Trophoblast cell (in vitro differentiated cells and primary cell): ENCODE results near the gene FTL.
"Not testable (repeated sequence)": the region's sequence is repeated elsewhere in the genome, so short reads cannot be mapped to it uniquely, and the experiment has no call there.

Source experiments
- DNase-seq, 2 donors: peaks; one replicate each; pipeline ENCODE4 v3.0.0-alpha.2; 2016
- H2AFZ ChIP-seq: 2 replicates; pipeline ENCODE4 v1.6.1; 2013; ENCODE audit warnings: low read length, moderate library complexity, mild to moderate bottlenecking; ENCODE audit not compliant: insufficient read depth, poor library complexity
- H2AK5ac ChIP-seq: 2 replicates; pipeline ENCODE4 v1.6.1; 2013; ENCODE audit warnings: mild to moderate bottlenecking, low read length
- H2BK120ac ChIP-seq: 2 replicates; pipeline ENCODE4 v1.6.1; 2013; ENCODE audit warnings: low read length, mild to moderate bottlenecking, moderate library complexity; ENCODE audit not compliant: insufficient read depth, poor library complexity
- H2BK12ac ChIP-seq: 2 replicates; pipeline ENCODE4 v1.6.1; 2013; ENCODE audit warnings: mild to moderate bottlenecking, low read length, moderate library complexity
- H2BK5ac ChIP-seq: 2 replicates; pipeline ENCODE4 v1.6.1; 2013; ENCODE audit warnings: low read length, low read depth, moderate library complexity, mild to moderate bottlenecking; ENCODE audit not compliant: poor library complexity
- H3K14ac ChIP-seq: 2 replicates; pipeline ENCODE4 v1.6.1; 2013; ENCODE audit warnings: mild to moderate bottlenecking, low read length
- H3K18ac ChIP-seq: 2 replicates; pipeline ENCODE4 v1.6.1; 2013; ENCODE audit warnings: mild to moderate bottlenecking, low read length
- H3K23ac ChIP-seq: 2 replicates; pipeline ENCODE4 v1.6.1; 2013; ENCODE audit warnings: low read length
- H3K27ac ChIP-seq: 2 replicates; pipeline ENCODE4 v1.5.1; 2013; ENCODE audit warnings: low read depth, mild to moderate bottlenecking, inconsistent platforms, low read length, moderate library complexity
- H3K27me3 ChIP-seq: 2 replicates; pipeline ENCODE4 v1.6.1; 2013; ENCODE audit warnings: inconsistent platforms, mild to moderate bottlenecking, low read length, moderate library complexity; ENCODE audit not compliant: insufficient read depth
- H3K36me3 ChIP-seq, 2 experiments: 1 replicate in 1 of 2; 2 replicates in 1 of 2; pipeline ENCODE4 v1.6.1; 2013; ENCODE audit warnings: low read length in 2 of 2, mild to moderate bottlenecking in 2 of 2, moderate library complexity in 1 of 2; ENCODE audit not compliant: insufficient read depth in 2 of 2, control insufficient read depth in 1 of 2
- H3K4ac ChIP-seq: 2 replicates; pipeline ENCODE4 v1.6.1; 2013; ENCODE audit warnings: low read depth, mild to moderate bottlenecking, low read length, moderate library complexity
- H3K4me1 ChIP-seq, 2 experiments: 1 replicate in 1 of 2; 2 replicates in 1 of 2; pipeline ENCODE4 v1.6.1; 2013; ENCODE audit warnings: low read length in 2 of 2, mild to moderate bottlenecking in 2 of 2, moderate library complexity in 1 of 2; ENCODE audit not compliant: insufficient read depth in 2 of 2, control insufficient read depth in 1 of 2
- H3K4me2 ChIP-seq: 2 replicates; pipeline ENCODE4 v1.6.1; 2013; ENCODE audit warnings: inconsistent platforms, mild to moderate bottlenecking, low read length, moderate library complexity
- H3K4me3 ChIP-seq: 2 replicates; pipeline ENCODE4 v1.5.1; 2013; ENCODE audit warnings: mild to moderate bottlenecking, low read depth, low read length, inconsistent platforms
- H3K79me1 ChIP-seq: one replicate; pipeline ENCODE4 v1.6.1; 2013; ENCODE audit warnings: low read length
- H3K79me2 ChIP-seq: 2 replicates; pipeline ENCODE4 v1.6.1; 2013; ENCODE audit warnings: low read length, mild to moderate bottlenecking; ENCODE audit not compliant: control insufficient read depth, insufficient read depth, poor library complexity
- H3K9ac ChIP-seq: 2 replicates; pipeline ENCODE4 v1.6.1; 2013; ENCODE audit warnings: mild to moderate bottlenecking, low read length
- H3K9me3 ChIP-seq: 2 replicates; pipeline ENCODE4 v1.6.1; 2013; ENCODE audit warnings: low read depth, mild to moderate bottlenecking, control low read depth, inconsistent platforms, low read length; ENCODE audit not compliant: insufficient read depth
- H4K12ac ChIP-seq: 2 replicates; pipeline ENCODE4 v1.6.1; 2013; ENCODE audit warnings: low read depth, mild to moderate bottlenecking, low read length, moderate library complexity
- H4K8ac ChIP-seq: 2 replicates; pipeline ENCODE4 v1.6.1; 2013; ENCODE audit warnings: low read depth, mild to moderate bottlenecking, low read length, moderate library complexity
- H4K91ac ChIP-seq: one replicate; pipeline ENCODE4 v1.6.1; 2013; ENCODE audit warnings: low read depth, mild to moderate bottlenecking, low read length, moderate library complexity
- WGBS: extraction: QIAGEN DNeasy Blood & Tissue Kit; methylation state at CpG from one replicate; pipeline ENCODE4 v1.1.7; 2013; ENCODE audit warnings: missing lambda C conversion rate; ENCODE audit not compliant: insufficient read length, insufficient coverage; ENCODE audit errors: extremely low coverage; 5-methylcytosine and 5-hydroxymethylcytosine counted together

The FTL gene

DNA sequence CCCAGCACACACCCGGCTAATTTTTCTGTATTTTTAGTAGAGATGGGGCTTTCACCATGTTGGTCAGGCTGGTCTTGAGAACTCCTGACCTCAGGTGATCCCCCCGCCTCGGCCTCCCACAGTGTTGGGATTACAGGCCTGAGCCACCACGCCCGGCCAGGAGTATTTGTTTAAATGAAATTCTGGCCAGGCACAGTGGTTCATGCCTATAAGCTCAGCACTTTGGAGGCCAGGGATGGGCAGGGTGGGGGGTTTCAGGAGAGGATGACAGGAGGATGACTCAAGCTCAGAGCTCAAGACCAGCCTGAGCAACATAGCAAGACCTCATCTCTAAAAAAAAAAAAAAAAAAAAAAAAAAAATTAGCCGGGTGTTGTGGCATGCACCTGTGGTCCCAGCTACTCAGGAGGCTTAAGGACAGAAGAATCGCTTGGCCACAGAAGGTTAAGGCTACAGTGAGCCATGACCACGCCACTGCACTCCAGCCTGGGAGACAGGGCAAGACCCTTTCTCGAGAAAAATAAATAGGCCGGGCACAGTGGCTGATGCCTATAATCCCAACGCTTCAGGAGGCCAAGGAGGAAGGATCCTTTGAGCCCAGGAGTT, 39.8 kb upstream of the FTL start:
- WGBS, result no CpG with 5 or more reads among the region's 11 CpGs
- no peak for DNase-seq
- no peaks in the 10 kb centered on the region for H3K27me3 ChIP-seq
- no peak overlapping the region for H3K18ac ChIP-seq
- H3K27ac ChIP-seq, result no peak overlapping the region
- H3K9ac ChIP-seq, result no peak overlapping the region
- no peak overlapping the region for H2BK5ac ChIP-seq
- H2AK5ac ChIP-seq, result no peak overlapping the region
- H3K23ac ChIP-seq, result no peak overlapping the region
- H4K91ac ChIP-seq, result no peak overlapping the region
- H2BK12ac ChIP-seq, result no peak overlapping the region
- no peaks in the 10 kb centered on the region for H3K79me2 ChIP-seq
- no peaks in the 10 kb centered on the region for H3K4me1 ChIP-seq
- H3K14ac ChIP-seq, result no peak overlapping the region
- H4K8ac ChIP-seq, result no peak overlapping the region
- H2AFZ ChIP-seq, result no peak overlapping the region
- no peaks in the 10 kb centered on the region for H3K9me3 ChIP-seq
- H3K36me3 ChIP-seq, result peaks cover 25 to 26% of the 10 kb centered on the region in 2 experiments
- no peak overlapping the region for H3K4me2 ChIP-seq
- H3K4ac ChIP-seq, result no peak overlapping the region
- H3K4me3 ChIP-seq, result no peak overlapping the region
- H4K12ac ChIP-seq, result no peak overlapping the region
- no peaks in the 10 kb centered on the region for H3K79me1 ChIP-seq
- H2BK120ac ChIP-seq, result no peak overlapping the region

DNA sequence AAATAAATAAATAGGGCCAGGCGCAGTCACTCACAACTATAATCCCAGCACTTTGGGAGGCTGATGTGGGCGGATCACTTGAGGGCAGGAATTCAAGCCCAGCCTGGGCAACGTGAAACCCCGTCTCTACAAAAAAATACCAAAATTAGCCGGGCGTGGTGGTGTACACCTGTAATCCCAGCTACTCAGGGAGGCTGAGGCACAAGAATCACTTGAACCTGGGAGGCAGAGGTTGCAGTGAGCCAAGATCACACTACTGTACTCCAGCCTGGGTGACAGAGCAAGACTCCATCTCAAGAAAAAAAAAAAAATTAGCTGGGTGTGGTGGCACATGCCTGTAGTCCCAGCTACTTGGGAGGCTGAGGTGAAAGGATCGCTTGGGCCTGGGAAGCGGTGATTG, 39.2 kb upstream of the FTL start:
- not testable (repeated sequence) for H3K23ac ChIP-seq, H3K4me2 ChIP-seq, H3K4ac ChIP-seq, H3K27ac ChIP-seq, H3K4me3 ChIP-seq, H2BK12ac ChIP-seq, H2AK5ac ChIP-seq, H2BK5ac ChIP-seq, H4K91ac ChIP-seq, H3K9me3 ChIP-seq, H2AFZ ChIP-seq, H3K4me1 ChIP-seq, H3K27me3 ChIP-seq, DNase-seq, H3K79me2 ChIP-seq, H4K12ac ChIP-seq, H2BK120ac ChIP-seq, H3K79me1 ChIP-seq, H3K14ac ChIP-seq, H3K9ac ChIP-seq, H3K18ac ChIP-seq, H4K8ac ChIP-seq
- H3K36me3 ChIP-seq, result peaks cover 20 to 22% of the 10 kb centered on the region in 2 experiments
- no CpG with 5 or more reads among the region's 8 CpGs for WGBS

DNA sequence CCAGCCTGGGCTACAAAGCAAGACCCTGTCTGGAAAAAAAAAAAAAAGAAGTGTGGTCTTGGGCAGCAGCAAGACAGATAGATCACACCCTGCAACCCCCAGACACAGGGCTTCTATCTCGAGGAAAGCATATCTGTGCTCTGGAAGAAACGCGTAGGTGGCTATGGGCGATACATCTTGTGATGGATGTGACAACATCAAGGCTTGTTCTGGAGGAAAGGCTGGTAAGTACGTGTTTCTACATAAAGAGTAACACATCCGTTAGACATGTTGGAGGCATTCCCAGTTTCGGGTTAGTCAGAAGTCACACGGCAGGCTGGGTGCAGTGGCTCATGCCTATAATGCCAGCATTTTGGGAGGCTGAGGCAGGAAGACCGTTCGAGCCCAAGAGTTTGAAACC, 38.2 kb upstream of the FTL start:
- Histone ChIP-seq H3K18ac (no peak overlapping the region), H3K36me3 (peaks cover 10 to 13% of the 10 kb centered on the region in 2 experiments), H3K4ac (no peak overlapping the region), H2AK5ac (no peak overlapping the region), H3K4me3 (no peak overlapping the region), H3K23ac (no peak overlapping the region), H3K27ac (no peak overlapping the region), H2BK5ac (no peak overlapping the region), H4K91ac (no peak overlapping the region), H3K79me2 (no peaks in the 10 kb centered on the region), H4K8ac (no peak overlapping the region), H4K12ac (no peak overlapping the region), H2BK12ac (no peak overlapping the region), H2BK120ac (no peak overlapping the region), H3K79me1 (no peaks in the 10 kb centered on the region), H3K4me1 (no peaks in the 10 kb centered on the region), H2AFZ (no peak overlapping the region), H3K27me3 (no peaks in the 10 kb centered on the region), H3K14ac (no peak overlapping the region), H3K9ac (no peak overlapping the region), H3K4me2 (no peak overlapping the region), H3K9me3 (no peaks in the 10 kb centered on the region)
- WGBS, result no CpG with 5 or more reads among the region's 10 CpGs
- DNase-seq, result peak in 1 of 2 donors; percentile 65

DNA sequence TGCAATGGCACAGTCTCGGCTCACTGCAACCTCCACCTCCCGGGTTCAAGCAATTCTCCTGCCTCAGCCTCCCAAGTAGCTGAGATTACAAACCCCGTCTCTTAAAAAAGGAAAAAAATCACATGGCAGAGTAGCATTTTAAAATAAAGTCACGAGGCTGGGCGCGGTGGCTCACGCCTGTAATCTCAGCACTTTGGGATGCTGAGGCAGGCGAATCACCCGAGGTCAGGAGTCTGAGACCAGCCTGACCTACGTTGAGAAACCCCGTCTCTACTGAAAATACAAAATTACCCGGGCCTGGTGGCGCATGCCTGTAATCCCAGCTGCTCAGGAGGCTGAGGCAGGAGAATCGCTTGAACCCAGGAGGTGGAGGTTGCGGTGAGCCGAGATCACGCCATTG, 37.4 kb upstream of the FTL start:
- H2AFZ ChIP-seq, H4K12ac ChIP-seq, H2BK120ac ChIP-seq, H2BK5ac ChIP-seq, H3K9me3 ChIP-seq, H3K14ac ChIP-seq, H4K91ac ChIP-seq, H3K36me3 ChIP-seq, H3K9ac ChIP-seq, H3K27ac ChIP-seq, H2BK12ac ChIP-seq, H3K4me1 ChIP-seq, H3K4ac ChIP-seq, H3K27me3 ChIP-seq, H2AK5ac ChIP-seq, H3K23ac ChIP-seq, H4K8ac ChIP-seq, H3K4me3 ChIP-seq, H3K79me1 ChIP-seq, H3K18ac ChIP-seq, H3K4me2 ChIP-seq, H3K79me2 ChIP-seq: not testable (repeated sequence)
- WGBS, result no CpG with 5 or more reads among the region's 17 CpGs
- DNase-seq, result peak in 1 of 2 donors; percentile 15
